ENCODE measurements around the gene WDR55.
"Not testable (repeated sequence)": the region's sequence is repeated elsewhere in the genome, so short reads cannot be mapped to it uniquely, and the experiment has no call there.

DNA sequence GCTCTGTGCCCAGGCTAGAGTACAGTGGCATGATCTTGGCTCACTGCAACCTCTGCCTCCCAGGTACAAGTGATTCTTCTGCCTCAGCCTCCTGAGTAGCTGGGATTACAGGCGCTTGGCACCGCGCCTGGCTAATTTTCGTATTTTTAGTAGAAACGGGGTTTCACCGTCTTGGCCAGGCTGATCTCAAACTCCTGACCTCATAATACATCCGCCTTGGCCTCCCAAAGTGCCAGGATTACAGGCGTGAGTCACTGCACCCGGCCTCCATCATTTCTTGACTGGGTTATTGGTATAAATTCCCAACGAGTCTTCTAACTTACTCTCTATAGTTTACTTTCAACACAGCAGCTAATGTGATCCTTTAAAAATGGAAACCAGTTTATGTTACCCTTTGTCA lies 39.8 kb upstream of the WDR55 start:
- TF ChIP-seq CTCF (IDR thresholded peaks at IDR 0.05); POLR2A (IDR thresholded peaks at IDR 0.05; ENCODE audit: low read depth); EP300 (IDR thresholded peaks at IDR 0.05): not testable (repeated sequence)
